Measurements from ENCODE around the gene BCS1L. TPM values are rescaled to one million over a fixed set of nuclear protein-coding genes. Genes with fewer than 3 reads are reported as not detected.
A peak's percentile ranks its signal among the peaks of the same experiment; 100 is the strongest.

The BCS1L gene, protein sequence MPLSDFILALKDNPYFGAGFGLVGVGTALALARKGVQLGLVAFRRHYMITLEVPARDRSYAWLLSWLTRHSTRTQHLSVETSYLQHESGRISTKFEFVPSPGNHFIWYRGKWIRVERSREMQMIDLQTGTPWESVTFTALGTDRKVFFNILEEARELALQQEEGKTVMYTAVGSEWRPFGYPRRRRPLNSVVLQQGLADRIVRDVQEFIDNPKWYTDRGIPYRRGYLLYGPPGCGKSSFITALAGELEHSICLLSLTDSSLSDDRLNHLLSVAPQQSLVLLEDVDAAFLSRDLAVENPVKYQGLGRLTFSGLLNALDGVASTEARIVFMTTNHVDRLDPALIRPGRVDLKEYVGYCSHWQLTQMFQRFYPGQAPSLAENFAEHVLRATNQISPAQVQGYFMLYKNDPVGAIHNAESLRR
- total RNA-seq (10 to 100 TPM; 20.7 to 42.5 (median 25.2) TPM), polyA plus RNA-seq (10 to 100 TPM; 13.4 to 27.8 (median 20.4) TPM)

- Histone ChIP-seq H3K9me3 (no peaks in the 10 kb centered on the region), H3K4me3 (peak within 1 kb of the TSS; percentile 78 to 92 (median 84)), H3K27ac (peak within 1 kb of the TSS; percentile 79 to 81 (median 80)), H3K4me1 (peaks cover 0 to 22% (median 20%) of the 10 kb centered on the region in 4 donors), H3K36me3 (peaks cover 14 to 54% (median 39%) of the 10 kb centered on the region in 4 donors), H3K27me3 (no peaks in the 10 kb centered on the region)
- intact Hi-C loops (cut with DNase I), result loop anchor here (10.0 kb wide), 1 partner anchor 255 kb away; no protein-coding TSS in a partner anchor
- WGBS, 2 donors, result 0 to 1% methylated on average over 49 of the region's 49 CpGs
- DNase-seq, result peak; percentile 95
- TF ChIP-seq POLR2A (IDR thresholded peaks at IDR 0.05) (peak in 1 of 2 donors; percentile 55), EP300 (IDR thresholded peaks at IDR 0.05) (no peak), POLR2AphosphoS5 (IDR thresholded peaks at IDR 0.05) (peak; percentile 51 to 69 (median 61))
These were observed at the start of gene BCS1L, which contains the start of gene ZNF142 for GRCh38 chr2:218659258-218659987. Gene BCS1L, plus strand, starts transcription at chr2:218659683. Its CDS starts 1,305 bp downstream, at chr2:218660988. Gene ZNF142, minus strand, starts transcription at chr2:218659623. Its CDS starts 3,194 bp downstream, at chr2:218656429.

DNA sequence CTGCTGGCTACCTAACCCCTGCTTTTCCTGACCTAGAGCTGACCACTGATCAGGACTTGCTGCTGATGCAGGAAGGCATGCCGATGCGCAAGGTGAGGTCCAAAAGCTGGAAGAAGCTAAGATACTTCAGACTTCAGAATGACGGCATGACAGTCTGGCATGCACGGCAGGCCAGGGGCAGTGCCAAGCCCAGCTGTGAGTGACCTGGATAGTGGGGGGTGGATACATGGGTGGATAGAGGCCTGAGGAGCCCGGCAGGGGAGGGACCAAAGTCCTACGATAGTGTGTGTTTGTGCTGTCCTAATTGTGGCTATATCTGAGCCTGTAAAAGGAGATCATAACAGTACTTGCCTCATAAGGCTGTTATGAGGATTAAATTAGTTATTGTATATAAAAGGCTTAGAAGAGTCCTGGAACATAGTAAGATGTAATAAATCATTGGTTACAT is 43.6 kb upstream of the BCS1L start:
- no peaks in the 10 kb centered on the region for H3K27me3 ChIP-seq
- no peaks in the 10 kb centered on the region for H3K9me3 ChIP-seq
- no peak overlapping the region for H3K4me3 ChIP-seq
- peak overlapping the region; percentile 76 to 83 (median 80) for H3K27ac ChIP-seq
- 31 to 65% methylated on average over 6 of the region's 6 CpGs for WGBS, 2 donors
- TF ChIP-seq POLR2AphosphoS5 (IDR thresholded peaks at IDR 0.05) (peak; percentile 40 to 61 (median 54)), POLR2A (IDR thresholded peaks at IDR 0.05) (no peak), CTCF (IDR thresholded peaks at IDR 0.05) (no peak), EP300 (IDR thresholded peaks at IDR 0.05) (peak; percentile 31 to 76 (median 54))
- H3K36me3 ChIP-seq, result peaks cover 0 to under 1% (median 0%) of the 10 kb centered on the region in 4 donors
- intact Hi-C loops (cut with DNase I), result loop anchor here (5.0 kb wide), 1 partner anchor 49 kb away; the partner anchor contains the start of genes CNOT9 and USP37
- peaks cover 0 to 18% (median 16%) of the 10 kb centered on the region in 4 donors for H3K4me1 ChIP-seq
- peak; percentile 91 for DNase-seq

GRCh38 chr2:218618102-218618860 is 41.2 kb upstream of the BCS1L start:
- intact Hi-C loops (cut with DNase I), result loop anchor here (5.0 kb wide), 1 partner anchor 51 kb away; the partner anchor contains the start of genes CNOT9 and USP37
- no peaks in the 10 kb centered on the region for H3K9me3 ChIP-seq
- H3K4me3 ChIP-seq, result no peak overlapping the region
- H3K36me3 ChIP-seq, result peaks cover 0 to 13% (median 7%) of the 10 kb centered on the region in 4 donors
- H3K27me3 ChIP-seq, result no peaks in the 10 kb centered on the region
- 94% methylated on average over 9 of the region's 9 CpGs for WGBS, 2 donors
- no peak for DNase-seq
- H3K4me1 ChIP-seq, result peaks cover 0 to 28% (median 23%) of the 10 kb centered on the region in 4 donors
- TF ChIP-seq POLR2A (IDR thresholded peaks at IDR 0.05) (no peak), EP300 (IDR thresholded peaks at IDR 0.05) (no peak), POLR2AphosphoS5 (IDR thresholded peaks at IDR 0.05) (no peak), CTCF (IDR thresholded peaks at IDR 0.05) (no peak)
- H3K27ac ChIP-seq, result no peak overlapping the region

DNA sequence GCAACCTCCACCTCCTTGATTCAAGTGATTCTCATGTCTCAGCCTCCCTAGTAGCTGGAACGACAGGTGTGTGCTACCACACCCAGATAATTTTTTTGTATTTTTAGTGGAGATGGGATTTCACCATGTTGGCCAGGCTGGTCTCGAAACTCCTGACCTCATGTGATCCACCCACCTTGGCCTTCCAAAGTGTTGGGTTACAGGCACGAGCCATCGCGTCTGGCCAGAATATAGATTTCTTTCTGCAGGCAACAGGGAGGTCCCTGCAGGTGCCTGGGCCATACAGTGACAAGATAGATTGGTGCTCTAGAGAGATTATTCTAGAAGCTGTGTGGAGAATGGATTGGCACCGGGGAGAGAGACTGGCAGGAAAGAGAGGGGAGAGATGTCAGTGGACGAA is 38.5 kb upstream of the BCS1L start:
- intact Hi-C loops (cut with DNase I), result no loop called here
- TF ChIP-seq POLR2A (IDR thresholded peaks at IDR 0.05), result no peak
- no peak for TF ChIP-seq EP300 (IDR thresholded peaks at IDR 0.05)
- TF ChIP-seq POLR2AphosphoS5 (IDR thresholded peaks at IDR 0.05), result no peak
- no peak for TF ChIP-seq CTCF (IDR thresholded peaks at IDR 0.05)
- no peak for DNase-seq
- H3K4me1 ChIP-seq, result peaks cover 0 to 20% (median 13%) of the 10 kb centered on the region in 4 donors
- no peaks in the 10 kb centered on the region for H3K27me3 ChIP-seq
- H3K36me3 ChIP-seq, result peaks cover 0 to 27% (median 7%) of the 10 kb centered on the region in 4 donors
- H3K9me3 ChIP-seq, result no peaks in the 10 kb centered on the region
- H3K27ac ChIP-seq, result no peak overlapping the region
- no peak overlapping the region for H3K4me3 ChIP-seq
- 79 to 82% methylated on average over 7 of the region's 7 CpGs for WGBS, 2 donors

Data from sigmoid colon (tissue), 7 donors.